Type B pancreatic cell (in vitro differentiated cells): ENCODE measurements around the gene SYNDIG1. TPM values are rescaled to one million over a fixed set of nuclear protein-coding genes. Genes with fewer than 3 reads are reported as not detected.

Source experiments
- DNase-seq: peaks from one replicate; pipeline ENCODE4 v3.0.0; 2021; ENCODE audit warnings: mixed read lengths; ENCODE audit not compliant: unreplicated experiment; ENCODE audit errors: extremely low spot score
- H3K27ac Mint-ChIP-seq: 2 replicates; pipeline ENCODE4 v1.8.0; 2021; ENCODE audit warnings: mild to moderate bottlenecking, mixed read lengths
- H3K27me3 Mint-ChIP-seq: 2 replicates; pipeline ENCODE4 v1.8.0; 2021; ENCODE audit warnings: mixed read lengths
- H3K36me3 Mint-ChIP-seq: 2 replicates; pipeline ENCODE4 v1.8.0; 2021; ENCODE audit warnings: mixed read lengths
- H3K4me1 Mint-ChIP-seq: one replicate; pipeline ENCODE4 v1.8.0; 2021; ENCODE audit warnings: mixed read lengths; ENCODE audit not compliant: unreplicated experiment
- H3K4me3 Mint-ChIP-seq: 2 replicates; pipeline ENCODE4 v1.8.0; 2021; ENCODE audit warnings: mild to moderate bottlenecking, mixed read lengths
- H3K9me3 Mint-ChIP-seq: 2 replicates; pipeline ENCODE4 v1.8.0; 2021; ENCODE audit warnings: mixed read lengths
- CTCF ChIP-seq: fragments of 200-600 bp; sonication (generic); conservative IDR thresholded peaks from 2 replicates; pipeline ENCODE4 v1.5.0; 2021; ENCODE audit warnings: antibody characterized with exemption, mild to moderate bottlenecking
- total RNA-seq: library from RNA; stranded (reverse); gene quantifications from 2 replicates; pipeline ENCODE4 v1.2.1, GENCODE V29; 2021; ENCODE audit warnings: low replicate concordance

SYNDIG1 gene
- total RNA-seq, 1 donor from 2014 or later, result 4.3 TPM

- H3K27ac Mint-ChIP-seq, result no peak overlapping the region
- H3K27me3 Mint-ChIP-seq, result no peaks in the 10 kb centered on the region
Observed at GRCh38 chr20:24611360-24612140, 142.1 kb downstream of the SYNDIG1 start.

GRCh38 chr20:24612799-24613775 lies 143.7 kb downstream of the SYNDIG1 start:
- Mint-ChIP-seq H3K27me3 (no peaks in the 10 kb centered on the region), H3K27ac (no peak overlapping the region), H3K9me3 (no peaks in the 10 kb centered on the region), H3K36me3 (no peaks in the 10 kb centered on the region), H3K4me1 (no peaks in the 10 kb centered on the region), H3K4me3 (no peak overlapping the region)
- DNase-seq, result no peak
- no peak for TF ChIP-seq CTCF

More at GRCh38 chr20:24611360-24612140, 142.1 kb downstream of the SYNDIG1 start:
- DNase-seq, result no peak
- Mint-ChIP-seq H3K9me3 (no peaks in the 10 kb centered on the region), H3K4me1 (no peaks in the 10 kb centered on the region), H3K4me3 (no peak overlapping the region), H3K36me3 (no peaks in the 10 kb centered on the region)
- no peak for TF ChIP-seq CTCF

- Mint-ChIP-seq H3K27ac (no peak overlapping the region), H3K27me3 (no peaks in the 10 kb centered on the region), H3K9me3 (no peaks in the 10 kb centered on the region), H3K4me3 (no peak overlapping the region), H3K36me3 (no peaks in the 10 kb centered on the region), H3K4me1 (no peaks in the 10 kb centered on the region)
- DNase-seq, result no peak
- no peak for TF ChIP-seq CTCF
Observed at GRCh38 chr20:24614341-24614740, 144.9 kb downstream of the SYNDIG1 start.

- H3K27me3 Mint-ChIP-seq, result no peaks in the 10 kb centered on the region
- no peak overlapping the region for H3K27ac Mint-ChIP-seq
- TF ChIP-seq CTCF, result no peak
- DNase-seq, result no peak
- H3K9me3 Mint-ChIP-seq, result no peaks in the 10 kb centered on the region
- H3K4me1 Mint-ChIP-seq, result no peaks in the 10 kb centered on the region
- H3K4me3 Mint-ChIP-seq, result no peak overlapping the region
- H3K36me3 Mint-ChIP-seq, result no peaks in the 10 kb centered on the region
Observed at GRCh38 chr20:24615353-24615752, 145.9 kb downstream of the SYNDIG1 start.

GRCh38 chr20:24616258-24617079 lies 147.0 kb downstream of the SYNDIG1 start:
- Mint-ChIP-seq H3K9me3 (no peaks in the 10 kb centered on the region), H3K4me1 (no peaks in the 10 kb centered on the region), H3K36me3 (no peaks in the 10 kb centered on the region), H3K27ac (no peak overlapping the region), H3K4me3 (no peak overlapping the region), H3K27me3 (no peaks in the 10 kb centered on the region)
- no peak for DNase-seq
- no peak for TF ChIP-seq CTCF
